ENCODE data around the gene DUSP6.

DNA sequence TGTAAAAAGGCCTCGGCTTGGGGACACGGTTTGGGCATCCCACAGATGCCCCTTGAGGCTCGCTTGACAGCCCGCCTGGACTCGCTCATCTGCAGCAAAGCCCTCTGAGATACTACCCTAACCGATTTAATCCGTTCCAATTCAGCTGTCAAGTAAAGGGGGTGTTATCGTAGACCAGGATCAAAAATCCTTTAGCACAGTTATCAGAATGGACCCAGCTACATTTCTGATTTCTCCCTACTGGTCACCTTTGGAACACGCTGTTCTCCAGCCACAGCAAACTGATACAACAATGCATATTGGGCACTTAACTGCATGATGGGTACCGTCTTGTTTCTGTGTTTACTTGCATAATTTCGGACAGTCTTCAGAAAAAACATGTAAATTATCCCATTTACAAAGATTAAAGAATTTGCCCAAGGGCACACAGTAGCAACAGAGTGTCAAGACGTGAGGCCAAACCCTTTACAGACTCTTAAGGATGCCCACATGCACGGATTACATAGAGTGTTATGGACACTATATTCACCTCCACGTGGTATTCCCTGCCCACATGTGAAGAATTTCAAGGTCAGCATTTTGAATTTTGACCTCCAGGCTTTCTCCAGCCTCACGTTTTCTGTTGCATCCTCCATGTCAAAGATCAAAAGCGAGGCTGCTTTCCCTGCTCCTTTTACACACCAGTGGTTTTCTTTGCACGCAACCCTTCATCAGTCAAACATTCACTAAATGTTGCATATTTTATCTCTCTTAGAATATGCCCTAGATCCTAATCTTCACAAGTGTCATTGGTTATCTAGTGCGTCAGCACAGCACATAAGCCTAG, 3.2 kb upstream of the DUSP6 start:
- TF ChIP-seq POLR2A (IDR thresholded peaks at IDR 0.05) = no peak
- TF ChIP-seq POLR2AphosphoS5 (IDR thresholded peaks at IDR 0.05) = no peak
- TF ChIP-seq, protein P1, sequence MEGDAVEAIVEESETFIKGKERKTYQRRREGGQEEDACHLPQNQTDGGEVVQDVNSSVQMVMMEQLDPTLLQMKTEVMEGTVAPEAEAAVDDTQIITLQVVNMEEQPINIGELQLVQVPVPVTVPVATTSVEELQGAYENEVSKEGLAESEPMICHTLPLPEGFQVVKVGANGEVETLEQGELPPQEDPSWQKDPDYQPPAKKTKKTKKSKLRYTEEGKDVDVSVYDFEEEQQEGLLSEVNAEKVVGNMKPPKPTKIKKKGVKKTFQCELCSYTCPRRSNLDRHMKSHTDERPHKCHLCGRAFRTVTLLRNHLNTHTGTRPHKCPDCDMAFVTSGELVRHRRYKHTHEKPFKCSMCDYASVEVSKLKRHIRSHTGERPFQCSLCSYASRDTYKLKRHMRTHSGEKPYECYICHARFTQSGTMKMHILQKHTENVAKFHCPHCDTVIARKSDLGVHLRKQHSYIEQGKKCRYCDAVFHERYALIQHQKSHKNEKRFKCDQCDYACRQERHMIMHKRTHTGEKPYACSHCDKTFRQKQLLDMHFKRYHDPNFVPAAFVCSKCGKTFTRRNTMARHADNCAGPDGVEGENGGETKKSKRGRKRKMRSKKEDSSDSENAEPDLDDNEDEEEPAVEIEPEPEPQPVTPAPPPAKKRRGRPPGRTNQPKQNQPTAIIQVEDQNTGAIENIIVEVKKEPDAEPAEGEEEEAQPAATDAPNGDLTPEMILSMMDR (IDR thresholded peaks at IDR 0.05) = no peak
